Measurements from ENCODE around the gene THBS1. TPM values are rescaled to one million over a fixed set of nuclear protein-coding genes. Genes with fewer than 3 reads are reported as not detected.

Gene THBS1
- total RNA-seq, 1 experiment from 2014 or later: 305 TPM

- no peaks in the 10 kb centered on the region for H3K27me3 ChIP-seq (ENCODE audit: low read length)
- no peaks in the 10 kb centered on the region for H3K9me2 ChIP-seq (replicated peaks; ENCODE audit: low read length)
- no peaks in the 10 kb centered on the region for H4K20me1 ChIP-seq (ENCODE audit: low read length)
- no peak overlapping the region for H3K9ac ChIP-seq (ENCODE audit: low read length)
- no peaks in the 10 kb centered on the region; the same call in 1 of the 2 replicates for H3K9me3 ChIP-seq (ENCODE audit: low read length)
- H3K79me2 ChIP-seq (ENCODE audit: low read length): no peaks in the 10 kb centered on the region
- no peaks in the 10 kb centered on the region for H3K4me1 ChIP-seq (ENCODE audit: insufficient read depth, low read length)
- ChIA-PET CTCF (no interaction called here), POLR2A (ENCODE audit: unreplicated experiment) (no interaction called here)
- no peaks in the 10 kb centered on the region for H3F3A ChIP-seq (ENCODE audit: low read length, unreplicated experiment)
- intact Hi-C loops (cut with micrococcal nuclease): no loop called here
- no peaks in the 10 kb centered on the region; the same call in 1 of the 2 replicates for H3K36me3 ChIP-seq (ENCODE audit: low read depth, low read length)
- no peak overlapping the region for H2AFZ ChIP-seq (ENCODE audit: low read length)
- no peak for TF ChIP-seq EZH2 (IDR thresholded peaks at IDR 0.05; ENCODE audit: low read length, unreplicated experiment)
- no peak overlapping the region for H3K4me2 ChIP-seq (ENCODE audit: low read length)
- no peak overlapping the region for H3K4me3 ChIP-seq (ENCODE audit: low read length)
- BruUV-seq (replicated peaks): no TSS peak
- DNase-seq: no peak
- no peak for ATAC-seq
- no peak overlapping the region for H3K27ac ChIP-seq (ENCODE audit: low read length)
These were observed 28.5 kb downstream of the THBS1 start for GRCh38 chr15:39609166-39609916.

GRCh38 chr15:39610665-39611064, 29.8 kb downstream of the THBS1 start:
- Histone ChIP-seq H3K27ac (ENCODE audit: low read length) (no peak overlapping the region), H2AFZ (ENCODE audit: low read length) (no peak overlapping the region), H3K9me3 (ENCODE audit: low read length) (peaks cover 5% of the 10 kb centered on the region; the same call in 1 of the 2 replicates), H3K27me3 (ENCODE audit: low read length) (no peaks in the 10 kb centered on the region), H3K9me2 (replicated peaks; ENCODE audit: low read length) (no peaks in the 10 kb centered on the region), H3F3A (ENCODE audit: low read length, unreplicated experiment) (no peaks in the 10 kb centered on the region), H4K20me1 (ENCODE audit: low read length) (no peaks in the 10 kb centered on the region), H3K36me3 (ENCODE audit: low read depth, low read length) (peaks cover 5% of the 10 kb centered on the region; the same call in 1 of the 2 replicates), H3K9ac (ENCODE audit: low read length) (no peak overlapping the region), H3K79me2 (ENCODE audit: low read length) (no peaks in the 10 kb centered on the region), H3K4me1 (ENCODE audit: insufficient read depth, low read length) (no peaks in the 10 kb centered on the region), H3K4me2 (ENCODE audit: low read length) (no peak overlapping the region), H3K4me3 (ENCODE audit: low read length) (no peak overlapping the region)
- ATAC-seq: no peak
- ChIA-PET CTCF (no interaction called here), POLR2A (ENCODE audit: unreplicated experiment) (no interaction called here)
- BruUV-seq (replicated peaks): no TSS peak
- no peak for DNase-seq
- TF ChIP-seq EZH2 (IDR thresholded peaks at IDR 0.05; ENCODE audit: low read length, unreplicated experiment): no peak
- TF ChIP-seq CTCF (conservative IDR thresholded peaks at IDR 0.05; ENCODE audit: low read depth, low read length): no peak
- intact Hi-C loops (cut with micrococcal nuclease): no loop called here

- Histone ChIP-seq H3K27ac (ENCODE audit: low read length) (no peak overlapping the region), H3K36me3 (ENCODE audit: low read depth, low read length) (peaks cover 5% of the 10 kb centered on the region; the same call in 1 of the 2 replicates), H3K9me3 (ENCODE audit: low read length) (peaks cover 5% of the 10 kb centered on the region; the same call in 1 of the 2 replicates), H3F3A (ENCODE audit: low read length, unreplicated experiment) (peaks cover 9% of the 10 kb centered on the region), H3K79me2 (ENCODE audit: low read length) (no peaks in the 10 kb centered on the region), H3K4me1 (ENCODE audit: insufficient read depth, low read length) (peaks cover 23% of the 10 kb centered on the region), H2AFZ (ENCODE audit: low read length) (no peak overlapping the region), H3K9ac (ENCODE audit: low read length) (no peak overlapping the region), H4K20me1 (ENCODE audit: low read length) (no peaks in the 10 kb centered on the region), H3K4me3 (ENCODE audit: low read length) (no peak overlapping the region), H3K27me3 (ENCODE audit: low read length) (no peaks in the 10 kb centered on the region), H3K4me2 (ENCODE audit: low read length) (no peak overlapping the region), H3K9me2 (replicated peaks; ENCODE audit: low read length) (no peaks in the 10 kb centered on the region)
- ChIA-PET CTCF (no interaction called here), POLR2A (ENCODE audit: unreplicated experiment) (no interaction called here)
- intact Hi-C loops (cut with micrococcal nuclease): no loop called here
- peak; percentile 56 for DNase-seq
- TF ChIP-seq CTCF (conservative IDR thresholded peaks at IDR 0.05; ENCODE audit: low read depth, low read length) (no peak), EZH2 (IDR thresholded peaks at IDR 0.05; ENCODE audit: low read length, unreplicated experiment) (no peak), EZH2phosphoT487 (IDR thresholded peaks at IDR 0.05; ENCODE audit: borderline replicate concordance, low read length) (no peak)
- ATAC-seq: no peak; the same call in 1 of the 2 replicates
- BruUV-seq (replicated peaks): no TSS peak
These were observed 32.4 kb downstream of the THBS1 start for GRCh38 chr15:39613271-39613670.

Data from PC-3 (cell line).